H9 (cell line): ENCODE data around the gene MOB3B. TPM values are rescaled to one million over a fixed set of nuclear protein-coding genes. Genes with fewer than 3 reads are reported as not detected.

ENCODE experiments used
- DNase-seq: peaks from one replicate; pipeline ENCODE4 v3.0.0-alpha.2; 2017
- H2AFZ ChIP-seq: one replicate; pipeline ENCODE4 v1.6.1; 2013; ENCODE audit warnings: mild to moderate bottlenecking, low read length, control low read depth, moderate library complexity
- H2AK5ac ChIP-seq: 2 replicates; pipeline ENCODE4 v1.6.1; 2013; ENCODE audit warnings: low read length, control low read depth, mixed read lengths; ENCODE audit not compliant: insufficient read length
- H2BK120ac ChIP-seq: one replicate; pipeline ENCODE4 v1.6.1; 2013; ENCODE audit warnings: low read depth, mild to moderate bottlenecking, low read length, control low read depth, inconsistent platforms; ENCODE audit not compliant: poor library complexity, severe bottlenecking
- H2BK12ac ChIP-seq: 2 replicates; pipeline ENCODE4 v1.6.1; 2013; ENCODE audit warnings: low read length, control low read depth, mixed read lengths, low read depth; ENCODE audit not compliant: insufficient read length
- H2BK15ac ChIP-seq: 2 replicates; pipeline ENCODE4 v1.6.1; 2013; ENCODE audit warnings: low read depth, low read length, control low read depth
- H2BK20ac ChIP-seq: one replicate; pipeline ENCODE4 v1.6.1; 2013; ENCODE audit warnings: low read depth, mild to moderate bottlenecking, low read length, control low read depth, inconsistent platforms; ENCODE audit not compliant: poor library complexity, severe bottlenecking
- H2BK5ac ChIP-seq: 2 replicates; pipeline ENCODE4 v1.6.1; 2013; ENCODE audit warnings: low read length, control low read depth, mixed read lengths; ENCODE audit not compliant: insufficient read length
- H3K14ac ChIP-seq: 2 replicates; pipeline ENCODE4 v1.6.1; 2013; ENCODE audit warnings: low read length, control low read depth; ENCODE audit not compliant: insufficient read depth
- H3K18ac ChIP-seq: 2 replicates; pipeline ENCODE4 v1.6.1; 2013; ENCODE audit warnings: low read depth, mild to moderate bottlenecking, mixed read lengths, low read length, control low read depth; ENCODE audit not compliant: insufficient read length
- H3K23ac ChIP-seq: 2 replicates; pipeline ENCODE4 v1.6.1; 2013; ENCODE audit warnings: low read length, control low read depth, mixed read lengths, low read depth; ENCODE audit not compliant: insufficient read length
- H3K23me2 ChIP-seq: 2 replicates; pipeline ENCODE4 v1.6.1; 2013; ENCODE audit warnings: low read depth, mild to moderate bottlenecking, mixed read lengths, low read length, control low read depth; ENCODE audit not compliant: insufficient read length, poor library complexity, severe bottlenecking
- H3K27ac ChIP-seq: 2 replicates; pipeline ENCODE4 v1.5.1; 2013; ENCODE audit warnings: low read length, control low read depth, mixed read lengths, low read depth; ENCODE audit not compliant: insufficient read length
- H3K27me3 ChIP-seq: 2 replicates; pipeline ENCODE4 v1.6.1; 2013; ENCODE audit warnings: low read length, control low read depth, inconsistent platforms; ENCODE audit not compliant: insufficient read depth
- H3K4ac ChIP-seq: 2 replicates; pipeline ENCODE4 v1.6.1; 2013; ENCODE audit warnings: low read depth, mild to moderate bottlenecking, control low read depth, inconsistent platforms, low read length, moderate library complexity
- H3K4me1 ChIP-seq: 2 replicates; pipeline ENCODE4 v1.6.1; 2013; ENCODE audit warnings: low read length, control low read depth, inconsistent platforms; ENCODE audit not compliant: insufficient read depth
- H3K4me2 ChIP-seq: 2 replicates; pipeline ENCODE4 v1.6.1; 2013; ENCODE audit warnings: low read length, control low read depth, mixed read lengths; ENCODE audit not compliant: insufficient read length, insufficient read depth
- H3K56ac ChIP-seq: 2 replicates; pipeline ENCODE4 v1.6.1; 2013; ENCODE audit warnings: low read depth, mild to moderate bottlenecking, mixed read lengths, low read length, control low read depth; ENCODE audit not compliant: insufficient read length
- H3K79me1 ChIP-seq: 2 replicates; pipeline ENCODE4 v1.6.1; 2013; ENCODE audit warnings: low read depth, mild to moderate bottlenecking, moderate library complexity, low read length, control low read depth, inconsistent platforms; ENCODE audit not compliant: insufficient read depth, poor library complexity, severe bottlenecking
- H3K79me2 ChIP-seq: 2 replicates; pipeline ENCODE4 v1.6.1; 2013; ENCODE audit warnings: low read length, control low read depth, inconsistent platforms; ENCODE audit not compliant: insufficient read depth
- H3K9ac ChIP-seq: 2 replicates; pipeline ENCODE4 v1.6.1; 2013; ENCODE audit warnings: low read length, control low read depth, mixed read lengths; ENCODE audit not compliant: insufficient read length; ENCODE audit errors: extremely low read depth
- H3K9me3 ChIP-seq: one replicate; pipeline ENCODE4 v1.6.1; 2013; ENCODE audit warnings: low read depth, low read length, inconsistent platforms; ENCODE audit not compliant: control insufficient read depth
- H3T11ph ChIP-seq: one replicate; pipeline ENCODE4 v1.6.1; 2013; ENCODE audit warnings: mild to moderate bottlenecking, low read length, control low read depth, inconsistent platforms
- H4K20me1 ChIP-seq: one replicate; pipeline ENCODE4 v1.6.1; 2013; ENCODE audit not compliant: control insufficient read depth, insufficient read length, insufficient read depth
- H4K5ac ChIP-seq: 2 replicates; pipeline ENCODE4 v1.6.1; 2013; ENCODE audit warnings: low read depth, mild to moderate bottlenecking, mixed read lengths, low read length, control low read depth; ENCODE audit not compliant: insufficient read length
- H4K8ac ChIP-seq: replicated peaks from 2 replicates; pipeline ENCODE4 v1.6.1; 2013; ENCODE audit warnings: low read length, control low read depth, mixed read lengths, low read depth; ENCODE audit not compliant: insufficient read length
- H4K91ac ChIP-seq: 2 replicates; pipeline ENCODE4 v1.6.1; 2013; ENCODE audit warnings: low read depth, mild to moderate bottlenecking, moderate library complexity, mixed read lengths, low read length, control low read depth; ENCODE audit not compliant: insufficient read length
- H3K27ac Mint-ChIP-seq, 3 experiments: 2 replicates in 2 of 3; 3 replicates in 1 of 3; pipeline ENCODE4 v1.8.0; 2020 to 2021; ENCODE audit warnings: mixed read lengths in 3 of 3, mild to moderate bottlenecking in 1 of 3, moderate library complexity in 1 of 3
- H3K27me3 Mint-ChIP-seq: 2 replicates; pipeline ENCODE4 v1.8.0; 2021; ENCODE audit warnings: low read depth, mild to moderate bottlenecking, moderate library complexity, mixed read lengths
- H3K36me3 Mint-ChIP-seq, 3 experiments: 2 replicates in 2 of 3; 3 replicates in 1 of 3; pipeline ENCODE4 v1.8.0; 2020 to 2021; ENCODE audit warnings: low read depth in 3 of 3, mixed read lengths in 3 of 3; ENCODE audit not compliant: insufficient read depth in 1 of 3
- H3K4me1 Mint-ChIP-seq, 2 experiments: 2 replicates each; pipeline ENCODE4 v1.8.0; 2020; ENCODE audit warnings: mixed read lengths in 2 of 2
- H3K4me3 Mint-ChIP-seq, 2 experiments: 2 replicates in 1 of 2; 3 replicates in 1 of 2; pipeline ENCODE4 v1.8.0; 2020 to 2021; ENCODE audit warnings: mild to moderate bottlenecking in 2 of 2, mixed read lengths in 2 of 2, moderate library complexity in 1 of 2
- H3K9me3 Mint-ChIP-seq, 2 experiments: 2 replicates in 1 of 2; 3 replicates in 1 of 2; pipeline ENCODE4 v1.8.0; 2020; ENCODE audit warnings: mild to moderate bottlenecking in 2 of 2, mixed read lengths in 2 of 2, moderate library complexity in 1 of 2
- WGBS: extraction: QIAGEN DNeasy Blood & Tissue Kit; methylation state at CpG from one replicate; pipeline ENCODE4 v1.1.7; 2013; ENCODE audit warnings: missing lambda C conversion rate, low lambda C conversion rate, mixed read lengths; ENCODE audit not compliant: insufficient read length; ENCODE audit errors: extremely low coverage; 5-methylcytosine and 5-hydroxymethylcytosine counted together
- total RNA-seq: library from RNA; stranded (reverse); gene quantifications from 2 replicates; pipeline ENCODE4 v1.2.1, GENCODE V29; 2021
- TF ChIP-seq, protein P1 (sequence below): fragments of 200-600 bp; sonication (generic); conservative IDR thresholded peaks from 3 replicates; pipeline ENCODE4 v1.8.0; 2021; ENCODE audit warnings: antibody characterized with exemption, mild to moderate bottlenecking

MOB3B gene
- total RNA-seq, 1 experiment from 2014 or later: 9.8 TPM

DNA sequence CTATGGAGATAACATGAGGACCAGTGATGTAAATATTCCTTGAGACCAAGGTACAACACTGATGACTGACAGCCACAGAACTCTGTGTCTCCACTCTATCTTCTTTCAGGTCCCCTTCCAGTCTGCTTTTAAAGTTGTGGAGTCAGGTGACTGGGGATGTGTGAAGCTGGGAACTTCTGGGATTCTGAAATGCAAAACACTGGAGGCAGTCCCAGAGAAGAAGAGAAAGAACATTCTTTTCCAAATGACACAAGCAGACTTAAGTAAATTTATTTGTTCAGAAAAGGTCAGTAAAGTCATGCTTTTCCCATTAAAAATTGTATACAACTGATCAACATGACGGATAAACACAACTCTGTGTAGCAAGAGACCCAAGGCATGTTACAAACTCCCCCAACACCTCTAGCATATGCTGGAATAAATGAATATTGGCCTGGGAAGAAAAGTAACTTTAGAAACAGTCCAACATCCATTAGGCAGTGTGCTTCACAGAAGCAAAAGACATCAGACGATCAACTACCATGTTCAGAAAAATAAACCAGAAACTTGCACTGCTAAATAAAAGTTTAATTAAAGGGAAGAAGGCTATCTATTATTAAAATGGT lies 98.0 kb downstream of the MOB3B start:
- Histone ChIP-seq H2AK5ac (no peak overlapping the region), H3K4ac (no peak overlapping the region), H4K8ac (no peak overlapping the region), H2BK12ac (no peak overlapping the region), H3K27me3 (no peaks in the 10 kb centered on the region), H2BK120ac (no peak overlapping the region), H3K27ac (no peak overlapping the region), H4K20me1 (no peaks in the 10 kb centered on the region), H3K4me1 (peaks cover 20% of the 10 kb centered on the region; the same call in 1 of the 2 replicates), H3K56ac (no peak overlapping the region), H3K23ac (no peak overlapping the region), H3T11ph (no peak overlapping the region), H3K18ac (no peak overlapping the region), H3K9ac (no peak overlapping the region), H2BK5ac (no peak overlapping the region), H4K91ac (no peak overlapping the region), H2AFZ (no peak overlapping the region), H2BK15ac (no peak overlapping the region), H3K4me2 (no peak overlapping the region), H3K79me1 (no peaks in the 10 kb centered on the region), H3K9me3 (no peaks in the 10 kb centered on the region), H3K79me2 (no peaks in the 10 kb centered on the region), H4K5ac (no peak overlapping the region), H3K23me2 (no peaks in the 10 kb centered on the region), H3K14ac (no peak overlapping the region), H2BK20ac (no peak overlapping the region)
- Mint-ChIP-seq H3K4me3 (no peak overlapping the region), H3K27me3 (no peaks in the 10 kb centered on the region), H3K9me3 (no peaks in the 10 kb centered on the region), H3K4me1 (peaks cover 58 to 63% of the 10 kb centered on the region in 2 experiments), H3K36me3 (no peaks in the 10 kb centered on the region; a peak in 1 of 7 replicates), H3K27ac (peak overlapping the region in 2 of 3 experiments; percentile 38 to 41; a peak in 3 of 7 replicates)
- TF ChIP-seq, protein P1, sequence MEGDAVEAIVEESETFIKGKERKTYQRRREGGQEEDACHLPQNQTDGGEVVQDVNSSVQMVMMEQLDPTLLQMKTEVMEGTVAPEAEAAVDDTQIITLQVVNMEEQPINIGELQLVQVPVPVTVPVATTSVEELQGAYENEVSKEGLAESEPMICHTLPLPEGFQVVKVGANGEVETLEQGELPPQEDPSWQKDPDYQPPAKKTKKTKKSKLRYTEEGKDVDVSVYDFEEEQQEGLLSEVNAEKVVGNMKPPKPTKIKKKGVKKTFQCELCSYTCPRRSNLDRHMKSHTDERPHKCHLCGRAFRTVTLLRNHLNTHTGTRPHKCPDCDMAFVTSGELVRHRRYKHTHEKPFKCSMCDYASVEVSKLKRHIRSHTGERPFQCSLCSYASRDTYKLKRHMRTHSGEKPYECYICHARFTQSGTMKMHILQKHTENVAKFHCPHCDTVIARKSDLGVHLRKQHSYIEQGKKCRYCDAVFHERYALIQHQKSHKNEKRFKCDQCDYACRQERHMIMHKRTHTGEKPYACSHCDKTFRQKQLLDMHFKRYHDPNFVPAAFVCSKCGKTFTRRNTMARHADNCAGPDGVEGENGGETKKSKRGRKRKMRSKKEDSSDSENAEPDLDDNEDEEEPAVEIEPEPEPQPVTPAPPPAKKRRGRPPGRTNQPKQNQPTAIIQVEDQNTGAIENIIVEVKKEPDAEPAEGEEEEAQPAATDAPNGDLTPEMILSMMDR: no peak
- DNase-seq: no peak
- WGBS: no CpG with 5 or more reads among the region's 2 CpGs
